Smooth muscle cell (in vitro differentiated cells): Measurements from ENCODE around the gene RGL4. TPM values are rescaled to one million over a fixed set of nuclear protein-coding genes. Genes with fewer than 3 reads are reported as not detected.

ENCODE experiments used
- DNase-seq: peaks from one replicate; lab custom pipeline; 2025; ENCODE audit not compliant: unreplicated experiment; lab: John Stamatoyannopoulos, UW
- H2AFZ ChIP-seq: fragments of 200-600 bp; sonication (generic); 2 replicates; pipeline ENCODE4 v1.6.0; 2016; ENCODE audit warnings: antibody characterized with exemption, low read depth, mild to moderate bottlenecking
- H3F3A ChIP-seq: fragments of 200-600 bp; sonication (generic); 2 replicates; pipeline ENCODE4 v1.6.0; 2017; ENCODE audit warnings: antibody characterized with exemption, low read depth
- H3K27ac ChIP-seq: fragments of 200-600 bp; sonication (generic); 2 replicates; pipeline ENCODE4 v1.5.1; 2016; ENCODE audit warnings: low read depth, mild to moderate bottlenecking
- H3K27me3 ChIP-seq: fragments of 200-600 bp; sonication (generic); 2 replicates; pipeline ENCODE4 v1.6.1; 2016; ENCODE audit warnings: low read depth, mild to moderate bottlenecking
- H3K36me3 ChIP-seq: fragments of 200-600 bp; sonication (generic); 2 replicates; pipeline ENCODE4 v1.5.1; 2016; ENCODE audit warnings: low read depth
- H3K4me1 ChIP-seq: fragments of 200-600 bp; sonication (generic); 2 replicates; pipeline ENCODE4 v1.5.1; 2016; ENCODE audit warnings: low read depth
- H3K4me2 ChIP-seq: fragments of 200-600 bp; sonication (generic); 2 replicates; pipeline ENCODE4 v1.6.0; 2016; ENCODE audit warnings: mild to moderate bottlenecking
- H3K4me3 ChIP-seq: fragments of 200-600 bp; sonication (generic); 2 replicates; pipeline ENCODE4 v1.5.1; 2016; ENCODE audit warnings: mild to moderate bottlenecking
- H3K79me2 ChIP-seq: fragments of 200-600 bp; sonication (generic); 2 replicates; pipeline ENCODE4 v1.6.0; 2016; ENCODE audit warnings: low read depth, mild to moderate bottlenecking
- H3K9ac ChIP-seq: fragments of 200-600 bp; sonication (generic); 2 replicates; pipeline ENCODE4 v1.6.0; 2016; ENCODE audit warnings: low read depth
- H3K9me3 ChIP-seq: fragments of 200-600 bp; sonication (generic); replicated peaks from 2 replicates; pipeline ENCODE4 v1.5.1; 2016; ENCODE audit warnings: low read depth
- H4K20me1 ChIP-seq: fragments of 200-600 bp; sonication (generic); 2 replicates; pipeline ENCODE4 v1.6.0; 2016; ENCODE audit warnings: low read depth
- WGBS: methylation state at CpG from one replicate; pipeline ENCODE4 v1.1.7; 2016; ENCODE audit warnings: low lambda C conversion rate; 5-methylcytosine and 5-hydroxymethylcytosine counted together
- polyA plus RNA-seq: library from polyadenylated mRNA; unstranded; fragments of >200 nt; fragmentation: Nextera tagmentation; extraction: Ambion mirVana; gene quantifications from 2 replicates; pipeline ENCODE4 v1.2.1, GENCODE V29; 2016
- total RNA-seq: library from RNA; depleted of rRNA; stranded (reverse); fragments of >200 nt; gene quantifications from 2 replicates; pipeline ENCODE4 v1.2.3, GENCODE V29; 2014
- TF ChIP-seq, protein P1 (sequence below): fragments of 200-600 bp; sonication (generic); IDR thresholded peaks from 2 replicates; pipeline ENCODE4 v1.5.1; 2017; ENCODE audit warnings: borderline replicate concordance, mild to moderate bottlenecking, antibody characterized with exemption; ENCODE audit not compliant: insufficient read depth, poor library complexity, severe bottlenecking

Gene RGL4
- total and polyA plus RNA-seq, 2 experiments from 2014 or later, result 0.23 TPM; not detected in 1

DNA sequence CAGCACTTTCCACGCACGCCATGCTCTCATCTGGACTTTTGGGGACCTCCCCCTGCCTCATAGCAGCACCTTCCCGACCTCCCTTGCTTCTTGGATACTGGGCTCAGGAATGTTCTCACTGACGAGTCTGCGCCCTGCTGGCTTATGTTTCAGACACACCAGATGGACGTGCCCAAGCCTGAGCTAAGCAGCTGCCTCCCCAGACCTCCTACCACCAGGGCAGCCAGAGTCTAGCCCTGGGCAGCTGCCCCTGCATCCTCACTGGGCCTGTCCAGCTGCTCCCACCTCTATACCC lies 13.2 kb upstream of the RGL4 start:
- H3K4me3 ChIP-seq, result no peak overlapping the region
- H3K27ac ChIP-seq, result no peak overlapping the region
- no peak overlapping the region for H2AFZ ChIP-seq
- DNase-seq, result no peak
- H3K9ac ChIP-seq, result no peak overlapping the region
- H3K36me3 ChIP-seq, result no peaks in the 10 kb centered on the region
- TF ChIP-seq, protein P1, sequence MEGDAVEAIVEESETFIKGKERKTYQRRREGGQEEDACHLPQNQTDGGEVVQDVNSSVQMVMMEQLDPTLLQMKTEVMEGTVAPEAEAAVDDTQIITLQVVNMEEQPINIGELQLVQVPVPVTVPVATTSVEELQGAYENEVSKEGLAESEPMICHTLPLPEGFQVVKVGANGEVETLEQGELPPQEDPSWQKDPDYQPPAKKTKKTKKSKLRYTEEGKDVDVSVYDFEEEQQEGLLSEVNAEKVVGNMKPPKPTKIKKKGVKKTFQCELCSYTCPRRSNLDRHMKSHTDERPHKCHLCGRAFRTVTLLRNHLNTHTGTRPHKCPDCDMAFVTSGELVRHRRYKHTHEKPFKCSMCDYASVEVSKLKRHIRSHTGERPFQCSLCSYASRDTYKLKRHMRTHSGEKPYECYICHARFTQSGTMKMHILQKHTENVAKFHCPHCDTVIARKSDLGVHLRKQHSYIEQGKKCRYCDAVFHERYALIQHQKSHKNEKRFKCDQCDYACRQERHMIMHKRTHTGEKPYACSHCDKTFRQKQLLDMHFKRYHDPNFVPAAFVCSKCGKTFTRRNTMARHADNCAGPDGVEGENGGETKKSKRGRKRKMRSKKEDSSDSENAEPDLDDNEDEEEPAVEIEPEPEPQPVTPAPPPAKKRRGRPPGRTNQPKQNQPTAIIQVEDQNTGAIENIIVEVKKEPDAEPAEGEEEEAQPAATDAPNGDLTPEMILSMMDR, result no peak
- no peak overlapping the region for H3K4me2 ChIP-seq
- WGBS, result 92% methylated on average over 6 of the region's 6 CpGs
- H3K4me1 ChIP-seq, result no peaks in the 10 kb centered on the region
- H3K79me2 ChIP-seq, result no peaks in the 10 kb centered on the region
- no peaks in the 10 kb centered on the region for H4K20me1 ChIP-seq
- no peaks in the 10 kb centered on the region for H3K27me3 ChIP-seq
- no peaks in the 10 kb centered on the region for H3F3A ChIP-seq
- no peaks in the 10 kb centered on the region for H3K9me3 ChIP-seq

DNA sequence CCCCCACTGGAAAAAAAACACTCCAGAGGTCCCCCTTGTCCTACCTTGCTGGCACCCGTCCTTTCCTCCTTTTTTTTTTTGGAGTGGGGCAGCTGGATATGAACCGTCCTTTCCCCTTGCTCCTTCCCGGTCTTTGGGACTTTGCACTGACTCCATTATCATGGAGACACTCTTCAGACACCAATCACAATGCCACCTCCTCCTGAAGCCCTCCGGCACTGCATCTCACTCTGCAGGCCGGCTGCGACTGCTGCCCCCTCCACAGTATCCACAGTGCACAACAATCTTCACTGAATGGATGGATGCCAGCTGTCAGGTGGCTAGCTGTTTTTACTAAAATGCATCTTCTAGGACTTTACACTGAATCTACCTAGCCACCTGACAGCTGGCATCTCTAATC lies 12.7 kb upstream of the RGL4 start:
- Histone ChIP-seq H3K4me1 (no peaks in the 10 kb centered on the region), H3K27ac (no peak overlapping the region), H3K9ac (no peak overlapping the region), H3F3A (no peaks in the 10 kb centered on the region), H3K9me3 (no peaks in the 10 kb centered on the region), H4K20me1 (no peaks in the 10 kb centered on the region), H2AFZ (no peak overlapping the region), H3K36me3 (no peaks in the 10 kb centered on the region), H3K27me3 (no peaks in the 10 kb centered on the region), H3K4me3 (no peak overlapping the region), H3K79me2 (no peaks in the 10 kb centered on the region), H3K4me2 (no peak overlapping the region)
- 83% methylated on average over 6 of the region's 6 CpGs for WGBS
- DNase-seq, result no peak
- TF ChIP-seq, protein P1, result no peak

DNA sequence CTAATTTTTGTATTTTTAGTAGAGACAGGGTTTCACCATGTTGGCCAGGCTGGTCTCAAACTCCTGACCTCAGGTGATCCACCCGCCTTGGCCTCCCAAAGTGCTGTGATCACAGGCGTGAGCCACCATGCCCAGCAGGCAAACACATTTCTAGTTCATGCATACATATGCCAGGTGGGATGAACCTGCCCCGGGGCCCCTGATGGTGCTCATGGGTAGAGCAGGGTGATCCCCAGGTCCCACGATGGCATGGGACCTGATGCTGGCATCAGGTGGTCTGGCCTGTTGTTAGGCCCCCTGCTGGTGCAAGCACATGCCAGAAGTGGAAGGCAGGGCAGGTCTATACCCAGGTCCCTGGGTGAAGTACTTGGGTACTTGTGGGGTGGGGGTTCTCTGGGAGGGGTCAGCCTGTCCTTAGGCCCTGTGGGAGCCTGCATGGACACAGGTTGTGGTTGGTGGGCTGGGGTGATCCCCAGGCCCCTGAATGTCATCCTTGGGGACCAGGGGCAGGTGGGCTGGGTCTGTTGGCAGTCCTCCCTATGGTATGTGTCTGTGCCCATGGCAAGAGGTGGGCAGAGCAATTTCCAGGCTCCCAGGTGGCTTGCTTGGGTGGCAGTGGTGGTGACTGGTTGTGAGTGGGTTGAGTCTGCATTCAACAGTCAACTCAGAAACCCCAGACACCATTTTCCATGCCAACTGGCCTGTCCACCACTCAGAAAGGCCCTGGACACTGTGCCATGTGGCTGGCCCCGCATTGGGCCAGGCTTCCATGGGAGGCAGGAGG lies 9.6 kb upstream of the RGL4 start:
- Histone ChIP-seq H3K27me3 (no peaks in the 10 kb centered on the region), H4K20me1 (no peaks in the 10 kb centered on the region), H3K4me2 (no peak overlapping the region), H3K27ac (no peak overlapping the region), H3F3A (no peaks in the 10 kb centered on the region), H3K4me3 (no peak overlapping the region), H2AFZ (no peak overlapping the region), H3K36me3 (no peaks in the 10 kb centered on the region), H3K9me3 (no peaks in the 10 kb centered on the region), H3K79me2 (no peaks in the 10 kb centered on the region), H3K4me1 (no peaks in the 10 kb centered on the region), H3K9ac (no peak overlapping the region)
- DNase-seq, result no peak
- over 99% methylated on average over 5 of the region's 5 CpGs for WGBS
- TF ChIP-seq, protein P1, result no peak

DNA sequence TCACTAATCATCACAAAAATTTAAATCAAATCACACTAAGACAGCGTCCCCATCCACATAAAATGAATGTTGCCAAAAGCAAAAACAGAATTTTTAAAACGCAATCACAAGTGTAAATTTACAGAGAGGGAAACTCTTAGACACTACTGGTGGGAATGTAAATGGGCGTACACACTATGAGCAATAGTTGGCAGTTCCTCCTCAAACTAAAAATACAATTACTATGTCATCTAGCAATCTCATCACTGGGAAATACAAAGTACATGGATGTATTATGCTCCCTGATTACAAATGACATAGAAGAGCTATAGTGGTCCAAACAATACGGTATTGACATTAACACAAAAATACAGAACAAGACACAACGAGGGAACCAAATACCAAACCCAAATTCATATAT lies 8.7 kb upstream of the RGL4 start:
- Histone ChIP-seq H3K27me3 (no peaks in the 10 kb centered on the region), H3K27ac (no peak overlapping the region), H3K4me1 (no peaks in the 10 kb centered on the region), H3K36me3 (no peaks in the 10 kb centered on the region), H3K79me2 (no peaks in the 10 kb centered on the region), H3K9ac (no peak overlapping the region), H2AFZ (no peak overlapping the region), H3K4me3 (no peak overlapping the region), H3F3A (no peaks in the 10 kb centered on the region), H4K20me1 (no peaks in the 10 kb centered on the region), H3K4me2 (no peak overlapping the region), H3K9me3 (no peaks in the 10 kb centered on the region)
- TF ChIP-seq, protein P1, result no peak
- 57% methylated on average over 5 of the region's 5 CpGs for WGBS
- DNase-seq, result no peak
